OCI-LY7 (cell line): ENCODE data around the gene MUL1.

Experiments
- CTCF ChIP-seq: fragments of 200-600 bp; sonication (generic); conservative IDR thresholded peaks from 2 replicates; pipeline ENCODE4 v1.5.1; 2014; ENCODE audit warnings: mild to moderate bottlenecking, antibody characterized with exemption, low read length, moderate library complexity, mixed read lengths
- EZH2phosphoT487 ChIP-seq: fragments of 200-600 bp; sonication (generic); IDR thresholded peaks from 2 replicates; pipeline ENCODE4 v1.6.1; 2018; ENCODE audit warnings: low read depth, borderline replicate concordance, mild to moderate bottlenecking, mixed run types, antibody characterized with exemption, low read length, moderate library complexity, mixed read lengths

- TF ChIP-seq EZH2phosphoT487 = no peak
- TF ChIP-seq CTCF = no peak
These were observed 21.3 kb downstream of the MUL1 start for GRCh38 chr1:20486457-20487235.
